Esophagus squamous epithelium (tissue), 5 donors: ENCODE measurements around the gene PF4V1. TPM values are rescaled to one million over a fixed set of nuclear protein-coding genes. Genes with fewer than 3 reads are reported as not detected.

ENCODE experiments used
- DNase-seq: peaks from one replicate; lab custom pipeline; 2025; lab: John Stamatoyannopoulos, UW
- H3K27ac ChIP-seq, 4 donors: fragments of 200-600 bp; sonication (generic); one replicate each; pipeline ENCODE4 v1.5.1; 2016 to 2019; ENCODE audit warnings: mild to moderate bottlenecking in 1 of 4
- H3K27me3 ChIP-seq, 4 donors: fragments of 200-600 bp; sonication (generic); 1 replicate in 3 of 4; 2 replicates in 1 of 4; pipeline versions ENCODE4 v1.5.1 to v1.6.0; 2017 to 2021; ENCODE audit warnings: antibody characterized with exemption in 1 of 4
- H3K36me3 ChIP-seq, 3 donors: fragments of 200-600 bp; sonication (generic); one replicate each; pipeline ENCODE4 v1.5.1; 2016 to 2019
- H3K4me1 ChIP-seq, 3 donors: fragments of 200-600 bp; sonication (generic); one replicate each; pipeline ENCODE4 v1.5.1; 2017 to 2019
- H3K4me3 ChIP-seq, 4 donors: fragments of 200-600 bp; sonication (generic); 1 replicate in 3 of 4; 2 replicates in 1 of 4; pipeline ENCODE4 v1.5.1; 2016 to 2019; ENCODE audit warnings: mild to moderate bottlenecking in 2 of 4, moderate library complexity in 1 of 4
- H3K9me3 ChIP-seq, 3 donors: fragments of 200-600 bp; sonication (generic); one replicate each; pipeline ENCODE4 v1.5.1; 2016 to 2019
- CTCF ChIP-seq, 6 experiments: fragments of 450-650 bp in 4 of 6; fragments of 200-600 bp in 2 of 6; sonication (generic) in 2 of 6; IDR thresholded peaks; one replicate each; pipeline ENCODE4 v1.5.1; 2016 to 2019; ENCODE audit warnings: antibody characterized with exemption in 6 of 6, mild to moderate bottlenecking in 4 of 6, moderate library complexity in 4 of 6
- POLR2A ChIP-seq, 4 donors: fragments of 450-650 bp; IDR thresholded peaks; one replicate each; pipeline ENCODE4 v1.6.1; 2017; ENCODE audit warnings: antibody characterized with exemption in 4 of 4, mild to moderate bottlenecking in 4 of 4, moderate library complexity in 3 of 4
- WGBS, 2 donors: methylation state at CpG; one replicate each; pipeline ENCODE4 v1.1.5; 2018; 5-methylcytosine and 5-hydroxymethylcytosine counted together
- intact Hi-C: fragments of 100-400 bp; cut with DNase I; formaldehyde crosslinking; loops from one replicate; pipeline ENCODE4 v1.15.0; 2022
- total RNA-seq, 4 donors: library from RNA; depleted of rRNA; stranded (reverse); fragments of >200 nt; gene quantifications; one replicate each; pipeline ENCODE4 v1.1.0, GENCODE V29; 2016
- donor health status: DM: yes; HTN: yes; CAD: no.

Gene PF4V1
- total RNA-seq, 4 donors from 2014 or later: not detected

- H3K4me1 ChIP-seq: no peaks in the 10 kb centered on the region
- DNase-seq: no peak
- WGBS, 2 donors: 82 to 88% methylated on average over 4 of the region's 4 CpGs
- peaks cover 0 to 19% (median 2%) of the 10 kb centered on the region in 4 donors for H3K27me3 ChIP-seq
- intact Hi-C loops: no loop called here
- H3K27ac ChIP-seq: no peak overlapping the region
- TF ChIP-seq CTCF (IDR thresholded peaks at IDR 0.05): no peak
- TF ChIP-seq POLR2A (IDR thresholded peaks at IDR 0.05): no peak
- no peak overlapping the region for H3K4me3 ChIP-seq
- H3K9me3 ChIP-seq: no peaks in the 10 kb centered on the region
- H3K36me3 ChIP-seq: no peaks in the 10 kb centered on the region
Measured at GRCh38 chr4:73885574-73886267, 32.6 kb downstream of the PF4V1 start.

GRCh38 chr4:73891326-73891725 is 38.2 kb downstream of the PF4V1 start:
- no peak for DNase-seq
- no peak overlapping the region for H3K27ac ChIP-seq
- H3K27me3 ChIP-seq: no peaks in the 10 kb centered on the region
- no peaks in the 10 kb centered on the region for H3K36me3 ChIP-seq
- 64 to 80% methylated on average over 4 of the region's 4 CpGs for WGBS, 2 donors
- H3K4me3 ChIP-seq: no peak overlapping the region
- H3K9me3 ChIP-seq: no peaks in the 10 kb centered on the region
- TF ChIP-seq POLR2A (IDR thresholded peaks at IDR 0.05) (no peak), CTCF (IDR thresholded peaks at IDR 0.05) (no peak)
- intact Hi-C loops: no loop called here
- no peaks in the 10 kb centered on the region for H3K4me1 ChIP-seq

GRCh38 chr4:73891739-73892405 is 38.8 kb downstream of the PF4V1 start:
- no peak for TF ChIP-seq POLR2A (IDR thresholded peaks at IDR 0.05)
- no peak for TF ChIP-seq CTCF (IDR thresholded peaks at IDR 0.05)
- Histone ChIP-seq H3K27me3 (no peaks in the 10 kb centered on the region), H3K27ac (no peak overlapping the region), H3K4me1 (no peaks in the 10 kb centered on the region), H3K9me3 (no peaks in the 10 kb centered on the region), H3K36me3 (no peaks in the 10 kb centered on the region), H3K4me3 (no peak overlapping the region)
- intact Hi-C loops: no loop called here
- 100% methylated on average over 1 of the region's 1 CpG; no CpG with 5 or more reads in 1 of the 2 donors for WGBS, 2 donors
- DNase-seq: no peak

GRCh38 chr4:73892966-73893365 is 39.9 kb downstream of the PF4V1 start:
- WGBS, 2 donors: 62 to 85% methylated on average over 3 of the region's 3 CpGs
- DNase-seq: no peak

More at GRCh38 chr4:73892966-73893365, 39.9 kb downstream of the PF4V1 start:
- no peaks in the 10 kb centered on the region for H3K27me3 ChIP-seq
- H3K27ac ChIP-seq: no peak overlapping the region
- TF ChIP-seq CTCF (IDR thresholded peaks at IDR 0.05) (no peak), POLR2A (IDR thresholded peaks at IDR 0.05) (no peak)
- intact Hi-C loops: no loop called here
- no peaks in the 10 kb centered on the region for H3K4me1 ChIP-seq
- H3K4me3 ChIP-seq: no peak overlapping the region
- no peaks in the 10 kb centered on the region for H3K36me3 ChIP-seq
- no peaks in the 10 kb centered on the region for H3K9me3 ChIP-seq
